Measurements from ENCODE around the gene LRP1. TPM values are rescaled to one million over a fixed set of nuclear protein-coding genes. Genes with fewer than 3 reads are reported as not detected.

LRP1 gene
- total RNA-seq, 1 donor from 2014 or later, result 221 TPM

GRCh38 chr12:57236201-57236924 is 108.1 kb downstream of the LRP1 start:
- no peak for DNase-seq

GRCh38 chr12:57236925-57237595 is 108.8 kb downstream of the LRP1 start:
- DNase-seq, result peak; percentile 79

GRCh38 chr12:57237596-57237931 is 109.3 kb downstream of the LRP1 start:
- no peak for DNase-seq

GRCh38 chr12:57237932-57238853 is 109.9 kb downstream of the LRP1 start:
- no peak for DNase-seq

- DNase-seq, result peak; percentile 93
These were observed 110.7 kb downstream of the LRP1 start for GRCh38 chr12:57238854-57239554.

- no peak for DNase-seq
These were observed 111.3 kb downstream of the LRP1 start for GRCh38 chr12:57239587-57240065.

- DNase-seq, result no peak
These were observed 112.0 kb downstream of the LRP1 start for GRCh38 chr12:57240066-57240921.

GRCh38 chr12:57240926-57241401 is 112.7 kb downstream of the LRP1 start:
- DNase-seq, result no peak

- no peak for DNase-seq
These were observed 113.4 kb downstream of the LRP1 start for GRCh38 chr12:57241402-57242310.

- peak; percentile 83 for DNase-seq
These were observed 114.0 kb downstream of the LRP1 start for GRCh38 chr12:57242329-57242690.

- DNase-seq, result peak; percentile 84
These were observed 114.6 kb downstream of the LRP1 start for GRCh38 chr12:57242691-57243454.

- peak; percentile 90 for DNase-seq
These were observed 115.4 kb downstream of the LRP1 start for GRCh38 chr12:57243521-57244311.

- DNase-seq, result no peak
These were observed 116.0 kb downstream of the LRP1 start for GRCh38 chr12:57244312-57244696.

GRCh38 chr12:57247041-57247440 is 118.8 kb downstream of the LRP1 start:
- no peak for DNase-seq

GRCh38 chr12:57248934-57249742 is 120.9 kb downstream of the LRP1 start:
- no peak for DNase-seq

GRCh38 chr12:57250541-57250940 is 122.3 kb downstream of the LRP1 start:
- peak; percentile 65 for DNase-seq

GRCh38 chr12:57250956-57251355 is 122.7 kb downstream of the LRP1 start, which contains the start of gene STAC3:
STAC3 (minus strand) TSS chr12:57251187; CDS start chr12:57249636, 1,551 bp downstream.
- DNase-seq, result peak; percentile 89
